K562 (cell line): ENCODE results near the gene KCNAB2. TPM values are rescaled to one million over a fixed set of nuclear protein-coding genes. Genes with fewer than 3 reads are reported as not detected.

ENCODE experiments used
- ATAC-seq: fragments of 200-7000 bp; cut with Tn5 transposase; 3 replicates; pipeline ENCODE4 v1.9.1; 2020; ENCODE audit warnings: moderate library complexity
- BruUV-seq: library from RNA; stranded (reverse); fragments of 400-500 nt; replicated peaks from 2 replicates; lab custom pipeline; 2021; lab: Mats Ljungman, UMichigan
- CTCF ChIA-PET: fragments of 300-600 bp; formaldehyde crosslinking; extraction: SDS; loops from one replicate; lab custom pipeline; 2021; ENCODE audit warnings: low intra/inter-chr PET ratio; lab: Yijun Ruan, JAX
- POLR2A ChIA-PET: fragments of 300-600, 350-650 bp; sonication (Branson Sonifier 250); formaldehyde crosslinking; extraction: SDS; loops from one replicate; lab custom pipeline; 2021; ENCODE audit warnings: antibody characterized with exemption, inconsistent platforms; lab: Yijun Ruan, JAX
- DNase-seq, 4 experiments: peaks; one replicate each; pipeline versions ENCODE4 v3.0.0 to v3.0.0-alpha.2; 2011 to 2018; ENCODE audit warnings: low spot score in 3 of 4, mixed read lengths in 3 of 4; ENCODE audit errors: extremely low read depth in 1 of 4
- FAIRE-seq: peaks from 2 replicates; lab custom pipeline; 2011; peaks lifted over from hg19 to GRCh38; lab: Jason Lieb, UNC
- H2AFZ ChIP-seq: 2 replicates; pipeline ENCODE4 v1.6.0; 2011; ENCODE audit warnings: low read depth, low read length, control low read depth, inconsistent platforms
- H3K27ac ChIP-seq: fragments of 200-600 bp; 3 replicates; pipeline ENCODE4 v1.8.0; 2011; ENCODE audit warnings: low read depth, mild to moderate bottlenecking, control low read depth, inconsistent platforms, low read length, moderate library complexity, mixed read lengths; ENCODE audit errors: extremely low read depth
- H3K27me3 ChIP-seq, 2 experiments: fragments of 300-600 bp in 1 of 2; 2 replicates in 1 of 2; 3 replicates in 1 of 2; pipeline versions ENCODE4 v1.6.0 to v1.8.0; 2011; ENCODE audit warnings: inconsistent platforms in 2 of 2, low read length in 2 of 2, mild to moderate bottlenecking in 1 of 2, mixed read lengths in 1 of 2, moderate library complexity in 1 of 2; ENCODE audit not compliant: control insufficient read depth in 2 of 2, insufficient read depth in 2 of 2
- H3K36me3 ChIP-seq: fragments of 300-600 bp; 3 replicates; pipeline ENCODE4 v1.8.0; 2011; ENCODE audit warnings: mild to moderate bottlenecking, low read length, inconsistent platforms; ENCODE audit not compliant: control insufficient read depth, insufficient read depth
- H3K4me1 ChIP-seq, 2 experiments: fragments of 200-600 bp in 1 of 2; replicated peaks in 1 of 2; 2 replicates in 1 of 2; 3 replicates in 1 of 2; pipeline versions ENCODE4 v1.5.1 to v1.8.0; 2011; ENCODE audit warnings: inconsistent platforms in 2 of 2, low read length in 2 of 2, mild to moderate bottlenecking in 1 of 2, mixed read lengths in 1 of 2, moderate library complexity in 1 of 2; ENCODE audit not compliant: control insufficient read depth in 2 of 2, insufficient read depth in 2 of 2
- H3K4me2 ChIP-seq: 2 replicates; pipeline ENCODE4 v1.6.1; 2011; ENCODE audit warnings: low read length, control low read depth, inconsistent platforms, mixed read lengths; ENCODE audit not compliant: insufficient read depth
- H3K4me3 ChIP-seq: fragments of 200-600 bp; sonication (generic), shearing (Covaris generic); 2 replicates; pipeline ENCODE4 v1.5.1; 2016; ENCODE audit warnings: control low read depth, inconsistent platforms
- H3K79me2 ChIP-seq: fragments of 200-600 bp; 3 replicates; pipeline ENCODE4 v1.8.0; 2011; ENCODE audit warnings: low read length, inconsistent platforms; ENCODE audit not compliant: control insufficient read depth, insufficient read depth
- H3K9ac ChIP-seq, 2 experiments: 2 replicates each; pipeline versions ENCODE4 v1.6.0 to v1.6.1; 2011; ENCODE audit warnings: low read depth in 2 of 2, low read length in 2 of 2, control low read depth in 1 of 2, inconsistent platforms in 1 of 2, mild to moderate bottlenecking in 1 of 2, mixed read lengths in 1 of 2; ENCODE audit not compliant: insufficient read depth in 1 of 2
- H3K9me1 ChIP-seq: one replicate; pipeline ENCODE4 v1.6.0; 2011; ENCODE audit warnings: inconsistent platforms, mild to moderate bottlenecking, low read length, moderate library complexity; ENCODE audit not compliant: control insufficient read depth, insufficient read depth
- H3K9me3 ChIP-seq: replicated peaks from 2 replicates; pipeline ENCODE4 v1.5.1; 2011; ENCODE audit warnings: low read depth, low read length, inconsistent platforms; ENCODE audit not compliant: control insufficient read depth, insufficient read depth
- H4K20me1 ChIP-seq: replicated peaks from 2 replicates; pipeline ENCODE4 v1.6.1; 2011; ENCODE audit warnings: low read length, inconsistent platforms, mixed read lengths; ENCODE audit not compliant: control insufficient read depth, insufficient read depth
- ZBTB26 ChIP-seq: fragments of 450-650 bp; formaldehyde crosslinking; IDR thresholded peaks from 2 replicates; pipeline ENCODE4 v1.4.0; 2022; ENCODE audit warnings: missing genetic modification characterization
- ZNF121 ChIP-seq: sonication (generic); formaldehyde crosslinking; conservative IDR thresholded peaks from 2 replicates; pipeline ENCODE4 v1.8.0; 2022; ENCODE audit warnings: missing genetic modification reagents
- WGBS: fragments of 100-300 bp; shearing (Covaris generic); methylation state at CpG from one replicate; pipeline ENCODE4 v1.1.6; 2016; ENCODE audit warnings: low coverage, mixed read lengths; ENCODE audit not compliant: insufficient coverage; ENCODE audit errors: missing lambda C conversion rate; 5-methylcytosine and 5-hydroxymethylcytosine counted together
- in situ Hi-C: fragments of 300-500 bp; cut with MboI; formaldehyde crosslinking; loops from 4 replicates; pipeline ENCODE4 v1.15.0; 2018; ENCODE audit warnings: inconsistent platforms, mixed read lengths
- intact Hi-C: fragments of 100-400 bp; cut with micrococcal nuclease; formaldehyde crosslinking; loops from 2 replicates; pipeline ENCODE4 v1.14.2; 2022
- polyA plus RNA-seq, 8 experiments: library from polyadenylated mRNA; depleted of rRNA in 4 of 8; stranded (reverse) in 5 of 8; unstranded in 3 of 8; fragments of >200 nt; fragmentation: Nextera tagmentation in 2 of 8; fragmentation: Illumina TruSeq in 1 of 8; extraction: Ambion mirVana in 2 of 8; extraction: Trizol in 1 of 8; gene quantifications; 2 replicates each; pipeline versions ENCODE4 v1.2.1 to v1.2.3, GENCODE V29; 2011 to 2014; ENCODE audit warnings: inconsistent platforms in 1 of 8, missing spikeins in 1 of 8
- total RNA-seq, 7 experiments: library from RNA; depleted of rRNA in 6 of 7; stranded (reverse); fragments of >200 nt in 6 of 7; fragmentation: Illumina TruSeq in 2 of 7; extraction: Trizol in 2 of 7; gene quantifications; 2 replicates each; pipeline versions ENCODE4 v1.2.1 to v1.2.3, GENCODE V29; 2011 to 2021; ENCODE audit warnings: low replicate concordance in 1 of 7

Gene KCNAB2
- total and polyA plus RNA-seq, 9 of the 15 experiments (the other 6 are each of a cell fraction or from before 2014, with no cell fraction given): 1.8 to 15.8 (median 7.1) TPM

GRCh38 chr1:6106977-6107376, 61.3 kb downstream of the KCNAB2 start:
- no peak for ATAC-seq
- in situ Hi-C loops: no loop called here
- H3K27me3 ChIP-seq: peaks cover 19 to 54% of the 10 kb centered on the region in 2 experiments; a peak in 4 of 5 replicates

More at GRCh38 chr1:6106977-6107376, 61.3 kb downstream of the KCNAB2 start:
- Histone ChIP-seq H2AFZ (no peak overlapping the region), H3K36me3 (no peaks in the 10 kb centered on the region), H4K20me1 (peaks cover 10% of the 10 kb centered on the region; the same call in 1 of the 2 replicates), H3K4me2 (no peak overlapping the region), H3K27ac (no peak overlapping the region), H3K4me1 (peaks cover 0 to 33% of the 10 kb centered on the region in 2 experiments; a peak in 2 of 5 replicates), H3K79me2 (no peaks in the 10 kb centered on the region), H3K9me1 (no peaks in the 10 kb centered on the region), H3K9ac (no peak overlapping the region), H3K9me3 (no peaks in the 10 kb centered on the region), H3K4me3 (no peak overlapping the region)
- FAIRE-seq (no peak), DNase-seq (no peak)
- CTCF ChIA-PET: no interaction called here
- intact Hi-C loops: no loop called here
- no TSS peak for BruUV-seq
- 3% methylated on average over 4 of the region's 6 CpGs for WGBS
- TF ChIP-seq ZNF121 (CRISPR knock-in tag) (no peak), ZBTB26 (CRISPR knock-in tag) (0 out of 2 replicates have a peak, but pooled peaks have one; percentile 4)
- POLR2A ChIA-PET: no interaction called here
